Neural cell (in vitro differentiated cells): ENCODE results near the gene NAPG. TPM values are rescaled to one million over a fixed set of nuclear protein-coding genes. Genes with fewer than 3 reads are reported as not detected.

ENCODE experiments used
- H2AFZ ChIP-seq: fragments of 200-600, 300-800 bp; sonication (generic), shearing (Covaris generic); 2 replicates; pipeline ENCODE4 v1.6.0; 2014; ENCODE audit warnings: low read depth, mild to moderate bottlenecking, antibody characterized with exemption, low read length, moderate library complexity
- H3F3A ChIP-seq: fragments of 200-600 bp; shearing (Covaris generic); 2 replicates; pipeline ENCODE4 v1.6.1; 2016; ENCODE audit warnings: mild to moderate bottlenecking, moderate library complexity, mixed read lengths, antibody characterized with exemption, low read length; ENCODE audit not compliant: insufficient read depth, poor library complexity, severe bottlenecking
- H3K27ac ChIP-seq: fragments of 200-600, 300-800 bp; sonication (generic), shearing (Covaris generic); 2 replicates; pipeline ENCODE4 v1.5.1; 2014; ENCODE audit warnings: mild to moderate bottlenecking, low read length, moderate library complexity
- H3K27me3 ChIP-seq: fragments of 300-800, 200-600 bp; sonication (generic), shearing (Covaris generic); 2 replicates; pipeline ENCODE4 v1.6.0; 2014; ENCODE audit warnings: mild to moderate bottlenecking, low read depth, low read length, moderate library complexity; ENCODE audit not compliant: insufficient read depth
- H3K36me3 ChIP-seq: fragments of 300-800, 200-600 bp; sonication (generic), shearing (Covaris generic); 2 replicates; pipeline ENCODE4 v1.5.1; 2014; ENCODE audit warnings: mild to moderate bottlenecking, antibody characterized with exemption, low read length, moderate library complexity; ENCODE audit not compliant: insufficient read depth
- H3K4me2 ChIP-seq: fragments of 300-800, 200-600 bp; sonication (generic), shearing (Covaris generic); 2 replicates; pipeline ENCODE4 v1.6.0; 2014; ENCODE audit warnings: mild to moderate bottlenecking, low read length
- H3K4me3 ChIP-seq: fragments of 300-800, 200-600 bp; sonication (generic), shearing (Covaris generic); 2 replicates; pipeline ENCODE4 v1.5.1; 2014; ENCODE audit warnings: mild to moderate bottlenecking, low read length, moderate library complexity
- H3K79me2 ChIP-seq: fragments of 200-600 bp; shearing (Covaris generic); replicated peaks from 2 replicates; pipeline ENCODE4 v1.6.0; 2014; ENCODE audit warnings: mild to moderate bottlenecking, low read length, moderate library complexity; ENCODE audit not compliant: insufficient read depth
- H3K9ac ChIP-seq: fragments of 300-800, 200-600 bp; sonication (generic), shearing (Covaris generic); 2 replicates; pipeline ENCODE4 v1.6.1; 2016; ENCODE audit warnings: mild to moderate bottlenecking, low read length, mixed read lengths
- H3K9me2 ChIP-seq: fragments of 200-600 bp; shearing (Covaris generic); 2 replicates; pipeline ENCODE4 v1.6.1; 2016; ENCODE audit warnings: mild to moderate bottlenecking, low read length, mixed read lengths; ENCODE audit not compliant: insufficient read depth
- H3K9me3 ChIP-seq: fragments of 200-600, 300-800 bp; sonication (generic), shearing (Covaris generic); 2 replicates; pipeline ENCODE4 v1.6.1; 2016; ENCODE audit warnings: mild to moderate bottlenecking, mixed run types, low read length, moderate library complexity, mixed read lengths
- H4K20me1 ChIP-seq: fragments of 200-600 bp; shearing (Covaris generic); 2 replicates; pipeline ENCODE4 v1.6.1; 2016; ENCODE audit warnings: mild to moderate bottlenecking, mixed run types; ENCODE audit not compliant: insufficient read depth
- EP300 ChIP-seq: fragments of 450-650 bp; conservative IDR thresholded peaks from 2 replicates; pipeline ENCODE4 v1.6.1; 2014; ENCODE audit warnings: antibody characterized with exemption, mild to moderate bottlenecking, moderate library complexity; ENCODE audit not compliant: poor library complexity, severe bottlenecking
- EZH2 ChIP-seq: fragments of 200-600, 300-800 bp; shearing (Covaris generic), sonication (generic); IDR thresholded peaks from 2 replicates; pipeline ENCODE4 v1.6.1; 2014; ENCODE audit warnings: antibody characterized with exemption, low read length, borderline replicate concordance, mild to moderate bottlenecking; ENCODE audit not compliant: insufficient read depth, poor library complexity, severe bottlenecking
- MXI1 ChIP-seq: fragments of 450-650 bp; conservative IDR thresholded peaks from 2 replicates; pipeline ENCODE4 v1.6.1; 2014; ENCODE audit warnings: antibody characterized with exemption, mild to moderate bottlenecking; ENCODE audit not compliant: poor library complexity, severe bottlenecking
- POLR2AphosphoS5 ChIP-seq: IDR thresholded peaks from 2 replicates; pipeline ENCODE4 v1.6.1; 2012
- RAD21 ChIP-seq: fragments of 450-650 bp; conservative IDR thresholded peaks from 2 replicates; pipeline ENCODE4 v1.6.1; 2014; ENCODE audit warnings: antibody characterized with exemption, mild to moderate bottlenecking, moderate library complexity
- SMC3 ChIP-seq: fragments of 450-650 bp; conservative IDR thresholded peaks from 2 replicates; pipeline ENCODE4 v1.6.1; 2014; ENCODE audit warnings: antibody characterized with exemption, mild to moderate bottlenecking, moderate library complexity; ENCODE audit not compliant: poor library complexity
- TAF1 ChIP-seq: IDR thresholded peaks from 2 replicates; pipeline ENCODE4 v1.6.1; 2012; ENCODE audit warnings: low read depth
- polyA plus RNA-seq: library from polyadenylated mRNA; depleted of rRNA; stranded (reverse); fragments of >200 nt; gene quantifications from 2 replicates; pipeline ENCODE4 v1.2.3, GENCODE V29; 2014
- TF ChIP-seq, protein P1 (sequence below): fragments of 450-650 bp; IDR thresholded peaks from 2 replicates; pipeline ENCODE4 v1.5.1; 2014; ENCODE audit warnings: antibody characterized with exemption, mild to moderate bottlenecking, moderate library complexity; ENCODE audit not compliant: poor library complexity, severe bottlenecking
- TF ChIP-seq, protein P2 (sequence below): IDR thresholded peaks from 2 replicates; pipeline ENCODE4 v1.6.1; 2012; ENCODE audit warnings: borderline replicate concordance

Gene NAPG
- polyA plus RNA-seq, 1 donor from 2014 or later = 93.9 TPM

DNA sequence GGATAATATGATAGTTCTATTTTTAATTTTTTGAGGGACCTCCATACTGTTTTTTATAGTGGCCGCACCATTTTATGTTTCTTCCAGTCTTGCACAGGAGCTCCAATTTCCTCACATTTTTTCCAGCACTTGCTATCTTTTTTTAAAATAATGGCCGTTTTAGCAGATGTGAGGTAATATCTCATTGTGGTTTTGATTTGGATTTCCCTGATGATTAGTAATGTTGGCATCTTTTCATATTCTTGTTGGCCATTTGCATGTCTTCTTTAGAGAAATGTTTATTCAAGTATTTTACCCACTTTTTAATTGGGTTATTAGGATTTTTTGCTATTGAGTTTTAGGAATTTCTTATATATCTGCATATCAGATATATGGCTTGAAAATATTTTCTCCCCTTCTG, 29.9 kb upstream of the NAPG start:
- Histone ChIP-seq H3K27me3 (no peaks in the 10 kb centered on the region), H2AFZ (no peak overlapping the region), H3K9ac (no peak overlapping the region), H3K79me2 (no peaks in the 10 kb centered on the region), H3K4me2 (no peak overlapping the region), H4K20me1 (no peaks in the 10 kb centered on the region), H3K4me3 (no peak overlapping the region), H3F3A (no peaks in the 10 kb centered on the region), H3K27ac (no peak overlapping the region), H3K9me3 (no peaks in the 10 kb centered on the region), H3K9me2 (no peaks in the 10 kb centered on the region), H3K36me3 (no peaks in the 10 kb centered on the region)
- TF ChIP-seq EZH2 = no peak
- TF ChIP-seq, protein P1, sequence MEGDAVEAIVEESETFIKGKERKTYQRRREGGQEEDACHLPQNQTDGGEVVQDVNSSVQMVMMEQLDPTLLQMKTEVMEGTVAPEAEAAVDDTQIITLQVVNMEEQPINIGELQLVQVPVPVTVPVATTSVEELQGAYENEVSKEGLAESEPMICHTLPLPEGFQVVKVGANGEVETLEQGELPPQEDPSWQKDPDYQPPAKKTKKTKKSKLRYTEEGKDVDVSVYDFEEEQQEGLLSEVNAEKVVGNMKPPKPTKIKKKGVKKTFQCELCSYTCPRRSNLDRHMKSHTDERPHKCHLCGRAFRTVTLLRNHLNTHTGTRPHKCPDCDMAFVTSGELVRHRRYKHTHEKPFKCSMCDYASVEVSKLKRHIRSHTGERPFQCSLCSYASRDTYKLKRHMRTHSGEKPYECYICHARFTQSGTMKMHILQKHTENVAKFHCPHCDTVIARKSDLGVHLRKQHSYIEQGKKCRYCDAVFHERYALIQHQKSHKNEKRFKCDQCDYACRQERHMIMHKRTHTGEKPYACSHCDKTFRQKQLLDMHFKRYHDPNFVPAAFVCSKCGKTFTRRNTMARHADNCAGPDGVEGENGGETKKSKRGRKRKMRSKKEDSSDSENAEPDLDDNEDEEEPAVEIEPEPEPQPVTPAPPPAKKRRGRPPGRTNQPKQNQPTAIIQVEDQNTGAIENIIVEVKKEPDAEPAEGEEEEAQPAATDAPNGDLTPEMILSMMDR = no peak
- no peak for TF ChIP-seq MXI1
- TF ChIP-seq SMC3 = no peak
- TF ChIP-seq, protein P2, sequence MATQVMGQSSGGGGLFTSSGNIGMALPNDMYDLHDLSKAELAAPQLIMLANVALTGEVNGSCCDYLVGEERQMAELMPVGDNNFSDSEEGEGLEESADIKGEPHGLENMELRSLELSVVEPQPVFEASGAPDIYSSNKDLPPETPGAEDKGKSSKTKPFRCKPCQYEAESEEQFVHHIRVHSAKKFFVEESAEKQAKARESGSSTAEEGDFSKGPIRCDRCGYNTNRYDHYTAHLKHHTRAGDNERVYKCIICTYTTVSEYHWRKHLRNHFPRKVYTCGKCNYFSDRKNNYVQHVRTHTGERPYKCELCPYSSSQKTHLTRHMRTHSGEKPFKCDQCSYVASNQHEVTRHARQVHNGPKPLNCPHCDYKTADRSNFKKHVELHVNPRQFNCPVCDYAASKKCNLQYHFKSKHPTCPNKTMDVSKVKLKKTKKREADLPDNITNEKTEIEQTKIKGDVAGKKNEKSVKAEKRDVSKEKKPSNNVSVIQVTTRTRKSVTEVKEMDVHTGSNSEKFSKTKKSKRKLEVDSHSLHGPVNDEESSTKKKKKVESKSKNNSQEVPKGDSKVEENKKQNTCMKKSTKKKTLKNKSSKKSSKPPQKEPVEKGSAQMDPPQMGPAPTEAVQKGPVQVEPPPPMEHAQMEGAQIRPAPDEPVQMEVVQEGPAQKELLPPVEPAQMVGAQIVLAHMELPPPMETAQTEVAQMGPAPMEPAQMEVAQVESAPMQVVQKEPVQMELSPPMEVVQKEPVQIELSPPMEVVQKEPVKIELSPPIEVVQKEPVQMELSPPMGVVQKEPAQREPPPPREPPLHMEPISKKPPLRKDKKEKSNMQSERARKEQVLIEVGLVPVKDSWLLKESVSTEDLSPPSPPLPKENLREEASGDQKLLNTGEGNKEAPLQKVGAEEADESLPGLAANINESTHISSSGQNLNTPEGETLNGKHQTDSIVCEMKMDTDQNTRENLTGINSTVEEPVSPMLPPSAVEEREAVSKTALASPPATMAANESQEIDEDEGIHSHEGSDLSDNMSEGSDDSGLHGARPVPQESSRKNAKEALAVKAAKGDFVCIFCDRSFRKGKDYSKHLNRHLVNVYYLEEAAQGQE = no peak
- no peak for TF ChIP-seq TAF1
- no peak for TF ChIP-seq POLR2AphosphoS5
- no peak for TF ChIP-seq EP300
- TF ChIP-seq RAD21 = no peak

DNA sequence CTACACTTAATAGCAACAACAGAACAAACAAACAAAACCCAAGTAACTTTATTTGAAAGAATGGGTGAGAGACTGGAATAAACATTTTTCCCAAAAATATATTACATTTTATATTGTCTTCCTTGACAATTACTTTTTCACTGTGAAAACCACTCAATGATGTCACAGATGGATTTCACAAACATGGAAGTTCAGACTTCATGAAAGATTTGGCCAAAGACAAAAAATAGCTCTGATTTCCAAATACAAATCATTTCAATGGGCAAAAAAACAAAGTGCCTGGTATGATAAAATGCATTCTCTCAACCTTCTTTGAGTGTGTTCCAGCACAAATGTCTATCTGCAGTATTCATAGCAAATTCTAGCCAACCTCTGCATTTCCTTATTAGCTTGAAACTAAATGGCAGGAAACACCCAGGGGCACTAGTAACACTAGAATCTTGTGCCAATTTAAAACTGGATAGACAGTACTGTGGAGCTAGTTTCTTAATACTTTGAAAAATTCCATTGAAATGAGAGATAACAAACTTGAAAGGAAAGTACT, 28.5 kb upstream of the NAPG start:
- no peak overlapping the region for H3K9ac ChIP-seq
- no peak overlapping the region for H3K4me3 ChIP-seq
- no peak overlapping the region for H3K4me2 ChIP-seq
- H2AFZ ChIP-seq = no peak overlapping the region
- no peaks in the 10 kb centered on the region for H3F3A ChIP-seq
- no peak overlapping the region for H3K27ac ChIP-seq
- no peaks in the 10 kb centered on the region for H3K27me3 ChIP-seq
- no peaks in the 10 kb centered on the region for H3K9me2 ChIP-seq
- no peaks in the 10 kb centered on the region for H4K20me1 ChIP-seq
- H3K9me3 ChIP-seq = no peaks in the 10 kb centered on the region
- no peaks in the 10 kb centered on the region for H3K36me3 ChIP-seq
- no peaks in the 10 kb centered on the region for H3K79me2 ChIP-seq
- TF ChIP-seq TAF1 = no peak
- TF ChIP-seq, protein P1 = no peak
